Cardiac septum (tissue), 1 donor: ENCODE measurements around the gene XYLT1. TPM values are rescaled to one million over a fixed set of nuclear protein-coding genes. Genes with fewer than 3 reads are reported as not detected.

ENCODE experiments used
- DNase-seq: peaks from one replicate; pipeline ENCODE4 v3.0.0-alpha.2; 2020; ENCODE audit warnings: low spot score
- intact Hi-C: fragments of 100-400 bp; cut with DNase I; formaldehyde crosslinking; loops from one replicate; pipeline ENCODE4 v1.14.0; 2022
- total RNA-seq: library from RNA; stranded (reverse); fragmentation: NEBNext Ultra II Directional; extraction: Animal tissue kit (Norgen Biotek cat#: 25700); gene quantifications from one replicate; pipeline ENCODE4 v1.2.1, GENCODE V29; 2021
- donor health status: DM: no; HTN: no; CAD: no.

The XYLT1 gene
- total RNA-seq, 1 donor from 2014 or later, result 2.9 TPM

- intact Hi-C loops, result no loop called here
- no peak for DNase-seq
Measured at GRCh38 chr16:17368446-17368845, 102.3 kb downstream of the XYLT1 start.

GRCh38 chr16:17367923-17368322 is 102.8 kb downstream of the XYLT1 start:
- intact Hi-C loops, result no loop called here
- DNase-seq, result no peak

- no peak for DNase-seq
Measured at GRCh38 chr16:17367036-17367435, 103.7 kb downstream of the XYLT1 start.

GRCh38 chr16:17366299-17366961 is 104.3 kb downstream of the XYLT1 start:
- intact Hi-C loops, result no loop called here
- no peak for DNase-seq

More at GRCh38 chr16:17367036-17367435, 103.7 kb downstream of the XYLT1 start:
- intact Hi-C loops, result no loop called here

- no peak for DNase-seq
- intact Hi-C loops, result no loop called here
Measured at GRCh38 chr16:17365591-17366298, 105.0 kb downstream of the XYLT1 start.

GRCh38 chr16:17365211-17365541 is 105.6 kb downstream of the XYLT1 start:
- intact Hi-C loops, result no loop called here
- DNase-seq, result no peak

GRCh38 chr16:17364319-17365210 is 106.2 kb downstream of the XYLT1 start:
- DNase-seq, result no peak
- intact Hi-C loops, result no loop called here

GRCh38 chr16:17362946-17363345 is 107.8 kb downstream of the XYLT1 start:
- intact Hi-C loops, result no loop called here
- DNase-seq, result no peak

GRCh38 chr16:17362183-17362582 is 108.6 kb downstream of the XYLT1 start:
- DNase-seq, result no peak
- intact Hi-C loops, result no loop called here

GRCh38 chr16:17360693-17361122 is 110.1 kb downstream of the XYLT1 start:
- intact Hi-C loops, result no loop called here
- no peak for DNase-seq

- intact Hi-C loops, result no loop called here
- DNase-seq, result no peak
Measured at GRCh38 chr16:17359788-17360390, 110.9 kb downstream of the XYLT1 start.

- no peak for DNase-seq
- intact Hi-C loops, result no loop called here
Measured at GRCh38 chr16:17358846-17359245, 111.9 kb downstream of the XYLT1 start.

GRCh38 chr16:17358355-17358754 is 112.4 kb downstream of the XYLT1 start:
- no peak for DNase-seq
- intact Hi-C loops, result no loop called here

- intact Hi-C loops, result no loop called here
- DNase-seq, result no peak
Measured at GRCh38 chr16:17357307-17358062, 113.3 kb downstream of the XYLT1 start.

- intact Hi-C loops, result no loop called here
- no peak for DNase-seq
Measured at GRCh38 chr16:17356243-17356933, 114.4 kb downstream of the XYLT1 start.

- no peak for DNase-seq
- intact Hi-C loops, result no loop called here
Measured at GRCh38 chr16:17354685-17355084, 116.1 kb downstream of the XYLT1 start.

GRCh38 chr16:17354141-17354601 is 116.6 kb downstream of the XYLT1 start:
- DNase-seq, result no peak
- intact Hi-C loops, result no loop called here

- intact Hi-C loops, result no loop called here
- DNase-seq, result no peak
Measured at GRCh38 chr16:17353561-17353960, 117.2 kb downstream of the XYLT1 start.
